Measurements from ENCODE around the gene SOHLH1. TPM values are rescaled to one million over a fixed set of nuclear protein-coding genes. Genes with fewer than 3 reads are reported as not detected.

Gene SOHLH1
- total RNA-seq, 3 donors from 2014 or later (not counting 1 experiment from before 2014, with no cell fraction given), result not detected

DNA sequence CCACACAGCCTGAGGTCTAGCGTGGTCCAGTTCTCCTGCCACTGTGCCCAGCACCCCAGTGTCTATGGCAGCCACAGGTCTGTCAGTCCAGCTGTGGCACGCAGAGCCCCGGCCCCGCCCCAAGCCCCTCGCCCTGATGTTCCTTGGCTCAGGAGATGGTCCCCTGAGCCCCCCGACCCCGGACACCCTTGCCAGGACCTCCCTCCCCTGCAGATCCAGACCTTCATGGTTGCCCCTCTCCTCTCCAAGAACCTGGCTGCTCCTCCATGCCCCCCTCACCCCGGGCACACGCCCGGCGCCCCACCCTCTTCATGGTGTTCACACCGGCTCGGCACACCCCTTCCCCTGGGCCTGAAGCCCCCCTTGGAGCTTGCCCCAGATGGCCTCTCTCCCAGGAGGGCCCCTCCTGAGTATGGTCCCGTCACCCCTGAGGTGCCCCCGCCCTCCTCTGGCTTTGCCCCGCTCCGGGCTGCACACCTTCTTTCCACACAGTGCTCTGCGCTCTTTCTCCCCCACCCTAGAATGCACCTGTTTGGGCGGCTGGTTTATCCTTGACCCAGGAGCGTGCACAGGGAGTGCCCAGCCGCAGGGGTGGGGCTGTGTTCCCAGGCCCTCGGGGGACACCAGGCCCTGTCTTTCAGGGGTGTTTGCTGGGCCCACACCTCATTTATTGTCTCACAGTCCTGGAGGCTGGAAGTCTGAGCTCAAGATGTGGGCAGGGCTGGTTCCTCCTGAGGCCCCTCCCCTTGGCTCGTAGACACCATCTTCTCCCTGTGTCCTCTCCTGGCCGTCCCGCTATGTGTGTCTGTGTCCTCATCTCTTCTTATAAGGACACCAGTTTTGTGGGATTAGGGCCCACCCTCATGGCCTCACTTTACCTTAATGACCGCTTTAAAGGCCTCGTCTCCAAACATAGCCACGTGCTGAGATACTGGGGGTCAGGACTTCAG, 40.3 kb upstream of the SOHLH1 start:
- Mint-ChIP-seq H3K4me1 (no peaks in the 10 kb centered on the region), H3K27ac (no peak overlapping the region), H3K27me3 (ENCODE audit: low read depth in 2 of 2) (peaks cover 0 to 3% of the 10 kb centered on the region in 2 donors), H3K4me3 (no peak overlapping the region), H3K9me3 (no peaks in the 10 kb centered on the region), H3K36me3 (no peaks in the 10 kb centered on the region)
- Histone ChIP-seq H3K4me3 (ENCODE audit: low read length) (no peak overlapping the region), H3K36me3 (ENCODE audit: control insufficient read depth, insufficient read depth, low read length) (no peaks in the 10 kb centered on the region), H3K9me3 (ENCODE audit: control insufficient read depth, insufficient read depth, low read length) (no peaks in the 10 kb centered on the region), H3K27me3 (ENCODE audit: control insufficient read depth, insufficient read depth, low read length) (no peaks in the 10 kb centered on the region), H3K27ac (ENCODE audit: low read length) (no peak overlapping the region), H3K4me1 (ENCODE audit: control insufficient read depth, insufficient read depth, low read length) (no peaks in the 10 kb centered on the region)
- ATAC-seq (no peak), DNase-seq (no peak)
- WGBS (ENCODE audit: insufficient coverage), result 77% methylated on average over 28 of the region's 28 CpGs
- intact Hi-C loops (cut with micrococcal nuclease), result no loop called here
- TF ChIP-seq, protein P1, sequence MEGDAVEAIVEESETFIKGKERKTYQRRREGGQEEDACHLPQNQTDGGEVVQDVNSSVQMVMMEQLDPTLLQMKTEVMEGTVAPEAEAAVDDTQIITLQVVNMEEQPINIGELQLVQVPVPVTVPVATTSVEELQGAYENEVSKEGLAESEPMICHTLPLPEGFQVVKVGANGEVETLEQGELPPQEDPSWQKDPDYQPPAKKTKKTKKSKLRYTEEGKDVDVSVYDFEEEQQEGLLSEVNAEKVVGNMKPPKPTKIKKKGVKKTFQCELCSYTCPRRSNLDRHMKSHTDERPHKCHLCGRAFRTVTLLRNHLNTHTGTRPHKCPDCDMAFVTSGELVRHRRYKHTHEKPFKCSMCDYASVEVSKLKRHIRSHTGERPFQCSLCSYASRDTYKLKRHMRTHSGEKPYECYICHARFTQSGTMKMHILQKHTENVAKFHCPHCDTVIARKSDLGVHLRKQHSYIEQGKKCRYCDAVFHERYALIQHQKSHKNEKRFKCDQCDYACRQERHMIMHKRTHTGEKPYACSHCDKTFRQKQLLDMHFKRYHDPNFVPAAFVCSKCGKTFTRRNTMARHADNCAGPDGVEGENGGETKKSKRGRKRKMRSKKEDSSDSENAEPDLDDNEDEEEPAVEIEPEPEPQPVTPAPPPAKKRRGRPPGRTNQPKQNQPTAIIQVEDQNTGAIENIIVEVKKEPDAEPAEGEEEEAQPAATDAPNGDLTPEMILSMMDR (IDR thresholded peaks at IDR 0.05), result no peak

DNA sequence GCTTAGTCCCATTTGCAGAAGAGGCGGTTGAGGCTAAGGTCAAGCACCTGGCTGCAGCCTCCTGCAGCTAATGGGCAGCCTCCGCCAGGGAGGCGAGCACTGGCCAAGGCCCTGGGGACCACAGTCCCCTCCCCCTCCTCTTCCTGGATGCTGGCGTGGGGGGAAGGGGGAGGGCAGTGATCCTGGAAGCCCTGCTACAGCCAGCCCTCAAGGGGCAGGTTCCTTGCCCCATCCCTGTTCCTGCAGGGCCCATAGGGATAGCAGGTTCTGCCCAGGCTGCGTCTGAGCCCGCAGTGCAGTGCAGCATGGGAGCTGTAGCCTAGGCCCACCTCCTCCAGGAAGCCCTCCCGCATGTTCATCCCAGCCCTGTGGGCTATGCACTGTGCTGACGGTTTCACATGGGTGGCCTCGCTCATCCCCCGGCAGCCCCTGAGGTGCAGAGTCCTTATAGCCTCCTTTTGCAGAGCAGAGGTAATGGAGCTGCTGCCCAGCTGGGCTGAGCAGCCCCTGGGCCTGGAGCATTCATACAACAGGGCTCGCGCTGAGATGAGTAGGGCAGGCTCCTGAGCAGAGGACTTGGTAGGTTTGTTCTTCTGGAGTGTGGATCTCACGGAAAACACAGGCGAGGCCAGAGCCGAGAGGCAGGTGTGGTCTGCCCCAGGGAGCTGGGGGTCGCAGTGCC, 38.7 kb upstream of the SOHLH1 start:
- Mint-ChIP-seq H3K4me1 (no peaks in the 10 kb centered on the region), H3K4me3 (no peak overlapping the region), H3K27me3 (ENCODE audit: low read depth in 2 of 2) (peaks cover 0 to 6% of the 10 kb centered on the region in 2 donors), H3K9me3 (no peaks in the 10 kb centered on the region), H3K36me3 (no peaks in the 10 kb centered on the region), H3K27ac (no peak overlapping the region)
- Histone ChIP-seq H3K4me1 (ENCODE audit: control insufficient read depth, insufficient read depth, low read length) (no peaks in the 10 kb centered on the region), H3K4me3 (ENCODE audit: low read length) (no peak overlapping the region), H3K36me3 (ENCODE audit: control insufficient read depth, insufficient read depth, low read length) (no peaks in the 10 kb centered on the region), H3K9me3 (ENCODE audit: control insufficient read depth, insufficient read depth, low read length) (no peaks in the 10 kb centered on the region), H3K27ac (ENCODE audit: low read length) (no peak overlapping the region), H3K27me3 (ENCODE audit: control insufficient read depth, insufficient read depth, low read length) (no peaks in the 10 kb centered on the region)
- DNase-seq, result no peak
- TF ChIP-seq, protein P1 (IDR thresholded peaks at IDR 0.05), result no peak
- intact Hi-C loops (cut with micrococcal nuclease), result no loop called here
- 77% methylated on average over 13 of the region's 16 CpGs for WGBS (ENCODE audit: insufficient coverage)
- ATAC-seq, result no peak

DNA sequence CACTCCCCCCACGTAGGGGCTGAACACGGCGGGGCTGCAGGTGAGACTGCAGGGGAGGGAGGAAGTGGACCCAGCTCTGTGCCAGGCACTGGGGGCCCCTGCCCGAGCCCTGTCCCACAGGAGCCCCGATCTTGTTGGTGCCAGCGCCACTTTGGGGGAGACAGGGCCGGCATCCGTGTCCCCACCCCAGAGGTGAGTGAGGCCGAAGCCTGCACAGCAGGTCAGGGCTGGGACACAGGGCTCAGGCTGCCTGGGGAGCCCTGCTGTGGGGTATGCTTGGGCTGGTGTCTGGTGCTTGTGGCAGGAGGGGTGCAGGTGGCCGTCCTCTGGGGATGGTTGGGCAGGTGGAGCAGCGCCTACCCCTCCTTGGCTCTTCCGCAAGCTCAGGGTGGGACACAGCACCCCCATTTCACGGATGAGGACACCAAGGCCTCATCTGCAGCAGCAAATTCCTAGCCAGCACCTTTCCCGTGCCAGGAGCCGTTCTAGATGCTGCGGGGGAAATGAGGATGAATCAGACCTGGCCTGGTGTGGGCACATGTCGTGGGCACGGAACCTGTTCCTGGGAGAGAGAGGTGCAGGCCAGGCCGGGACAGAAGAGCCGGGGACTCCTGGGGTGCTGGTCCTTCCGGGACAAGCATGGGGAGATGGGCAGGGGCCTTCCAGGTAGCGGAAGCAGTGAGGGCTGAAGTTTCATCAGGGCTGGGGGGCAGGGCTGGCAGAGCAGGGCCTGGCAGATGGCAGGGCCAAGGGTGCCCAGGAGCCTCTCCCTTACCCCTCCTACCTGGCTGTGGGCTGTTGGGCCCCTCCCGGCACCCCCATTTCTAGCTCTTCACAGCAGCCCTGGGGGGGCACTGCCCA, 37.9 kb upstream of the SOHLH1 start:
- intact Hi-C loops (cut with micrococcal nuclease), result no loop called here
- Histone ChIP-seq H3K4me3 (ENCODE audit: low read length) (no peak overlapping the region), H3K36me3 (ENCODE audit: control insufficient read depth, insufficient read depth, low read length) (no peaks in the 10 kb centered on the region), H3K4me1 (ENCODE audit: control insufficient read depth, insufficient read depth, low read length) (no peaks in the 10 kb centered on the region), H3K9me3 (ENCODE audit: control insufficient read depth, insufficient read depth, low read length) (no peaks in the 10 kb centered on the region), H3K27me3 (ENCODE audit: control insufficient read depth, insufficient read depth, low read length) (no peaks in the 10 kb centered on the region), H3K27ac (ENCODE audit: low read length) (no peak overlapping the region)
- TF ChIP-seq, protein P1 (IDR thresholded peaks at IDR 0.05), result no peak
- DNase-seq (no peak), ATAC-seq (no peak)
- Mint-ChIP-seq H3K27me3 (ENCODE audit: low read depth in 2 of 2) (peaks cover 0 to 9% of the 10 kb centered on the region in 2 donors), H3K4me1 (no peaks in the 10 kb centered on the region), H3K36me3 (no peaks in the 10 kb centered on the region), H3K9me3 (peaks cover 0 to 3% of the 10 kb centered on the region in 2 donors), H3K27ac (no peak overlapping the region), H3K4me3 (no peak overlapping the region)
- WGBS (ENCODE audit: insufficient coverage), result 72% methylated on average over 20 of the region's 23 CpGs
